ENCODE measurements around the gene SMYD5. TPM values are rescaled to one million over a fixed set of nuclear protein-coding genes. Genes with fewer than 3 reads are reported as not detected.

SMYD5 gene
- total RNA-seq, 2 experiments from 2014 or later: 16.6 to 21.3 TPM

DNA sequence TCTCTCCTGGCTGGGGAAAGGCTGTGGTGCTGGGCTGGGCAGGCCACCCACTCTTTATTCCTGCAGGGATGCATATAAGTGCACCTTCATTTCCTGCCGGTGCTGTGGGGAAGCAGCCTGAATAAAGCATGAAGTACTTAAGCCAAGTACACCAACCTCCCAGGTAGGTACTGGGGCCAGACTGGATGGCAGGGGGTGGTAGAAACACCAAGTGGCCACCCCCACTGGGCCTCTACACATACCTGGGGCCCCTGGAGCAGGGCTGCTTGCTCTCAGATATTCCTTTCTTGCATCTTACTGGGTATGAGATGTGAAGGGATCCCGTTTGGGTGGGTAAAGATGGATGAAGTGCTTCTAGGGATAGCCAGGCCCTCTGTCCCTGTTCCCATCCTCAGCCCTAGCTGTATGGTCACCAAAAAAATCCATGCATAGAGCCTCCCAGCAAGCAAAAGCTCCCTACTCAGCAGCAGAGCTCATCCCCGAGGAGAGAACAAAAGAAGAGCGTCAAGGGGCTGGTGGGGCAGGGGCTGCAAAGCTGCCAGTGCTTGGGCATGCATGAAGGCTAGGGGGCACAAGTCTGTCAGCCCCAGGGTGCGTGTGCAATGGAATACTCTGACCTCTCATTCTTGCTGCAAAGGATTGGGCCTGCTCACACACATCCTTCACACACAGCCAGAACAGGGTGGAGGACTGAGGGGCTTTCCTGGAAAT lies 42.0 kb downstream of the SMYD5 start:
- Mint-ChIP-seq H3K9me3 (ENCODE audit: insufficient read depth) (no peaks in the 10 kb centered on the region), H3K4me3 (no peak overlapping the region), H3K27ac (peak overlapping the region; percentile 8), H3K4me1 (ENCODE audit: low read depth) (peaks cover 8% of the 10 kb centered on the region), H3K27me3 (ENCODE audit: low read depth) (no peaks in the 10 kb centered on the region), H3K36me3 (ENCODE audit: low read depth) (peaks cover 43% of the 10 kb centered on the region)
- POLR2A ChIA-PET: no interaction called here
- no peak for ATAC-seq
- no peak for DNase-seq
- CTCF ChIA-PET: interaction anchor here (1.2 kb wide), 1 partner anchor 12 kb away, joined by 3 read pairs; no protein-coding TSS in a partner anchor

- CTCF ChIA-PET: interaction anchor here (0.9 to 1.2 kb wide), 2 partner anchors 12 to 34 kb away, joined by 3 to 4 read pairs; no protein-coding TSS in a partner anchor
- Mint-ChIP-seq H3K9me3 (ENCODE audit: insufficient read depth) (no peaks in the 10 kb centered on the region), H3K36me3 (ENCODE audit: low read depth) (peaks cover 39% of the 10 kb centered on the region), H3K27me3 (ENCODE audit: low read depth) (no peaks in the 10 kb centered on the region), H3K4me1 (ENCODE audit: low read depth) (peaks cover 8% of the 10 kb centered on the region), H3K27ac (peak overlapping the region; percentile 8), H3K4me3 (no peak overlapping the region)
- no peak for ATAC-seq
- POLR2A ChIA-PET: no interaction called here
- no peak for DNase-seq
These were observed 42.5 kb downstream of the SMYD5 start for GRCh38 chr2:73256618-73256922.

- CTCF ChIA-PET: interaction anchor here (0.9 to 1.5 kb wide), 2 partner anchors 33 to 44 kb away, joined by 4 read pairs; no protein-coding TSS in a partner anchor
- POLR2A ChIA-PET: interaction anchor here (1.7 kb wide), 1 partner anchor 23 kb away, joined by 6 read pairs; the partner anchor contains the start of gene CCT7
These were observed 43.0 kb downstream of the SMYD5 start for GRCh38 chr2:73257021-73257420.

GRCh38 chr2:73257425-73258125 lies 43.5 kb downstream of the SMYD5 start:
- DNase-seq (no peak), ATAC-seq (no peak)
- H3K4me3 Mint-ChIP-seq: no peak overlapping the region
- no peaks in the 10 kb centered on the region for H3K9me3 Mint-ChIP-seq (ENCODE audit: insufficient read depth)
- peaks cover 35% of the 10 kb centered on the region for H3K36me3 Mint-ChIP-seq (ENCODE audit: low read depth)
- CTCF ChIA-PET: interaction anchor here (0.9 to 1.5 kb wide), 3 partner anchors 11 to 45 kb away, joined by 3 to 4 read pairs (median 4); no protein-coding TSS in a partner anchor
- POLR2A ChIA-PET: interaction anchor here (1.7 kb wide), 1 partner anchor 24 kb away, joined by 6 read pairs; the partner anchor contains the start of gene CCT7
- H3K27ac Mint-ChIP-seq: no peak overlapping the region
- H3K4me1 Mint-ChIP-seq (ENCODE audit: low read depth): peaks cover 8% of the 10 kb centered on the region
- no peaks in the 10 kb centered on the region for H3K27me3 Mint-ChIP-seq (ENCODE audit: low read depth)

More at GRCh38 chr2:73257021-73257420, 43.0 kb downstream of the SMYD5 start:
- H3K27ac Mint-ChIP-seq: no peak overlapping the region
- no peaks in the 10 kb centered on the region for H3K27me3 Mint-ChIP-seq (ENCODE audit: low read depth)
- no peak overlapping the region for H3K4me3 Mint-ChIP-seq
- no peaks in the 10 kb centered on the region for H3K9me3 Mint-ChIP-seq (ENCODE audit: insufficient read depth)
- ATAC-seq (no peak), DNase-seq (no peak)
- peaks cover 38% of the 10 kb centered on the region for H3K36me3 Mint-ChIP-seq (ENCODE audit: low read depth)
- peaks cover 8% of the 10 kb centered on the region for H3K4me1 Mint-ChIP-seq (ENCODE audit: low read depth)

GRCh38 chr2:73258186-73258912 lies 44.3 kb downstream of the SMYD5 start:
- Mint-ChIP-seq H3K9me3 (ENCODE audit: insufficient read depth) (no peaks in the 10 kb centered on the region), H3K4me3 (no peak overlapping the region), H3K36me3 (ENCODE audit: low read depth) (peaks cover 29% of the 10 kb centered on the region), H3K4me1 (ENCODE audit: low read depth) (peaks cover 8% of the 10 kb centered on the region), H3K27me3 (ENCODE audit: low read depth) (no peaks in the 10 kb centered on the region), H3K27ac (no peak overlapping the region)
- ATAC-seq (no peak), DNase-seq (no peak)
- CTCF ChIA-PET: interaction anchor here (1.2 to 1.5 kb wide), 2 partner anchors 10 to 45 kb away, joined by 3 to 4 read pairs; no protein-coding TSS in a partner anchor
- POLR2A ChIA-PET: interaction anchor here (1.7 kb wide), 1 partner anchor 24 kb away, joined by 6 read pairs; the partner anchor contains the start of gene CCT7

- Mint-ChIP-seq H3K9me3 (ENCODE audit: insufficient read depth) (no peaks in the 10 kb centered on the region), H3K4me1 (ENCODE audit: low read depth) (peaks cover 8% of the 10 kb centered on the region), H3K27ac (no peak overlapping the region), H3K4me3 (no peak overlapping the region), H3K27me3 (ENCODE audit: low read depth) (no peaks in the 10 kb centered on the region), H3K36me3 (ENCODE audit: low read depth) (peaks cover 27% of the 10 kb centered on the region)
- no peak for DNase-seq
- ChIA-PET POLR2A (no interaction called here), CTCF (no interaction called here)
- ATAC-seq: no peak
These were observed 44.8 kb downstream of the SMYD5 start for GRCh38 chr2:73258913-73259215.

GRCh38 chr2:73259276-73259675 lies 45.2 kb downstream of the SMYD5 start:
- CTCF ChIA-PET: no interaction called here
- Mint-ChIP-seq H3K27me3 (ENCODE audit: low read depth) (no peaks in the 10 kb centered on the region), H3K9me3 (ENCODE audit: insufficient read depth) (no peaks in the 10 kb centered on the region), H3K36me3 (ENCODE audit: low read depth) (peaks cover 27% of the 10 kb centered on the region), H3K27ac (no peak overlapping the region), H3K4me3 (no peak overlapping the region), H3K4me1 (ENCODE audit: low read depth) (peaks cover 8% of the 10 kb centered on the region)
- DNase-seq (no peak), ATAC-seq (no peak)
- POLR2A ChIA-PET: no interaction called here

- no peak for DNase-seq
- Mint-ChIP-seq H3K27ac (no peak overlapping the region), H3K4me1 (ENCODE audit: low read depth) (peaks cover 8% of the 10 kb centered on the region), H3K9me3 (ENCODE audit: insufficient read depth) (no peaks in the 10 kb centered on the region), H3K36me3 (ENCODE audit: low read depth) (peaks cover 24% of the 10 kb centered on the region), H3K27me3 (ENCODE audit: low read depth) (no peaks in the 10 kb centered on the region), H3K4me3 (no peak overlapping the region)
- no peak for ATAC-seq
- POLR2A ChIA-PET: no interaction called here
- CTCF ChIA-PET: no interaction called here
These were observed 45.8 kb downstream of the SMYD5 start for GRCh38 chr2:73259704-73260337.

GRCh38 chr2:73260338-73260984 lies 46.4 kb downstream of the SMYD5 start:
- Mint-ChIP-seq H3K4me1 (ENCODE audit: low read depth) (peaks cover 8% of the 10 kb centered on the region), H3K27me3 (ENCODE audit: low read depth) (no peaks in the 10 kb centered on the region), H3K9me3 (ENCODE audit: insufficient read depth) (no peaks in the 10 kb centered on the region), H3K4me3 (no peak overlapping the region), H3K27ac (no peak overlapping the region), H3K36me3 (ENCODE audit: low read depth) (peaks cover 18% of the 10 kb centered on the region)
- ChIA-PET POLR2A (no interaction called here), CTCF (no interaction called here)
- ATAC-seq: no peak
- DNase-seq: no peak

GRCh38 chr2:73262108-73262651 lies 48.1 kb downstream of the SMYD5 start:
- H3K4me3 Mint-ChIP-seq: no peak overlapping the region

More at GRCh38 chr2:73262108-73262651, 48.1 kb downstream of the SMYD5 start:
- peaks cover 19% of the 10 kb centered on the region for H3K36me3 Mint-ChIP-seq (ENCODE audit: low read depth)
- CTCF ChIA-PET: no interaction called here
- no peaks in the 10 kb centered on the region for H3K9me3 Mint-ChIP-seq (ENCODE audit: insufficient read depth)
- H3K27ac Mint-ChIP-seq: no peak overlapping the region
- DNase-seq (no peak), ATAC-seq (no peak)
- POLR2A ChIA-PET: no interaction called here
- H3K4me1 Mint-ChIP-seq (ENCODE audit: low read depth): peaks cover 12% of the 10 kb centered on the region
- H3K27me3 Mint-ChIP-seq (ENCODE audit: low read depth): no peaks in the 10 kb centered on the region

Data from activated CD8-positive, alpha-beta T cell treated with anti-CD3 and anti-CD28 coated beads, Interleukin-2, amount 10 ng/mL, durations not matched to agents 7 days and 5 days (primary cell).